WTC11 (cell line): ENCODE data around the gene ALCAM. TPM values are rescaled to one million over a fixed set of nuclear protein-coding genes. Genes with fewer than 3 reads are reported as not detected.

Source experiments
- ATAC-seq: fragments of 200-7000 bp; cut with Tn5 transposase; 2 replicates; pipeline ENCODE4 v1.10.0; 2021; ENCODE audit warnings: mild to moderate bottlenecking, moderate library complexity
- CTCF ChIA-PET: fragments of 300-600 bp; sonication (Branson Sonifier 250); formaldehyde crosslinking; loops from one replicate; lab custom pipeline; 2021; ENCODE audit warnings: antibody characterized with exemption; lab: Charles Lee
- POLR2A ChIA-PET: fragments of 350-600 bp; sonication (Branson Sonifier 250); formaldehyde crosslinking; loops from one replicate; lab custom pipeline; 2021; ENCODE audit warnings: antibody characterized with exemption; lab: Charles Lee
- DNase-seq: peaks from one replicate; pipeline ENCODE4 v3.0.0; 2021; ENCODE audit warnings: low spot score
- H3K27ac Mint-ChIP-seq: 2 replicates; pipeline ENCODE4 v1.8.0; 2021; ENCODE audit warnings: mixed read lengths
- H3K27me3 Mint-ChIP-seq: 2 replicates; pipeline ENCODE4 v1.8.0; 2021; ENCODE audit warnings: low read depth, mild to moderate bottlenecking, moderate library complexity, mixed read lengths
- H3K36me3 Mint-ChIP-seq: 2 replicates; pipeline ENCODE4 v1.8.0; 2021; ENCODE audit warnings: mixed read lengths
- H3K4me1 Mint-ChIP-seq: 2 replicates; pipeline ENCODE4 v1.8.0; 2022; ENCODE audit warnings: mixed read lengths
- H3K4me3 Mint-ChIP-seq: 2 replicates; pipeline ENCODE4 v1.8.0; 2021; ENCODE audit warnings: mild to moderate bottlenecking, moderate library complexity, mixed read lengths
- H3K9me3 Mint-ChIP-seq: 2 replicates; pipeline ENCODE4 v1.8.0; 2021; ENCODE audit warnings: mixed read lengths
- CBFB ChIP-seq: sonication (generic); formaldehyde crosslinking; IDR thresholded peaks from 2 replicates; pipeline ENCODE4 v1.8.1; 2022; ENCODE audit warnings: mild to moderate bottlenecking, low read depth, missing genetic modification reagents
- ETV6 ChIP-seq: sonication (generic); formaldehyde crosslinking; IDR thresholded peaks from 2 replicates; pipeline ENCODE4 v1.8.1; 2022; ENCODE audit warnings: mild to moderate bottlenecking, missing genetic modification reagents
- GTF2I ChIP-seq: fragments of 250-450 bp; sonication (Bioruptor Pico); conservative IDR thresholded peaks from 2 replicates; pipeline ENCODE4 v1.4.0; 2021; ENCODE audit warnings: mild to moderate bottlenecking
- HMGA2 ChIP-seq: fragments of 250-450 bp; sonication (Bioruptor Pico); IDR thresholded peaks from 2 replicates; pipeline ENCODE4 v1.4.0; 2021; ENCODE audit warnings: mild to moderate bottlenecking, moderate library complexity
- NFYB ChIP-seq: sonication (generic); formaldehyde crosslinking; conservative IDR thresholded peaks from 2 replicates; pipeline ENCODE4 v1.8.0; 2022; ENCODE audit warnings: low read depth, missing genetic modification reagents
- NR3C1 ChIP-seq: sonication (generic); formaldehyde crosslinking; conservative IDR thresholded peaks from 2 replicates; pipeline ENCODE4 v1.8.1; 2023; ENCODE audit warnings: low read depth, mild to moderate bottlenecking, missing genetic modification reagents
- TCF7 ChIP-seq: sonication (generic); formaldehyde crosslinking; IDR thresholded peaks from 2 replicates; pipeline ENCODE4 v1.8.0; 2022; ENCODE audit warnings: mild to moderate bottlenecking, low read depth, missing genetic modification reagents, moderate library complexity
- ZNF232 ChIP-seq: sonication (generic); formaldehyde crosslinking; IDR thresholded peaks from 2 replicates; pipeline ENCODE4 v1.8.0; 2022; ENCODE audit warnings: mild to moderate bottlenecking, missing genetic modification reagents
- total RNA-seq: library from RNA; stranded (reverse); gene quantifications from 3 replicates; pipeline ENCODE4 v1.2.3, GENCODE V29; 2021
- TF ChIP-seq, protein P1 (sequence below): sonication (generic); formaldehyde crosslinking; IDR thresholded peaks from 2 replicates; pipeline ENCODE4 v1.8.1; 2023; ENCODE audit warnings: mild to moderate bottlenecking, missing genetic modification reagents
- TF ChIP-seq, protein P2 (sequence below): fragments of 250-450 bp; sonication (Bioruptor Pico); IDR thresholded peaks from 2 replicates; pipeline ENCODE4 v1.9.0; 2021; ENCODE audit warnings: mild to moderate bottlenecking
- TF ChIP-seq, protein P3 (sequence below): sonication (generic); formaldehyde crosslinking; IDR thresholded peaks from 2 replicates; pipeline ENCODE4 v1.8.1; 2022; ENCODE audit warnings: low read depth, mild to moderate bottlenecking, moderate library complexity, missing genetic modification reagents, borderline replicate concordance
- TF ChIP-seq, protein P4 (sequence below): sonication (generic); formaldehyde crosslinking; IDR thresholded peaks from 2 replicates; pipeline ENCODE4 v1.8.0; 2022; ENCODE audit warnings: mild to moderate bottlenecking, missing genetic modification reagents
- TF ChIP-seq, protein P5 (sequence below): sonication (generic); formaldehyde crosslinking; IDR thresholded peaks from 2 replicates; pipeline ENCODE4 v1.8.0; 2023; ENCODE audit warnings: mild to moderate bottlenecking, missing genetic modification reagents
- TF ChIP-seq, protein P6 (sequence below): fragments of 250-450 bp; sonication (Bioruptor Pico); conservative IDR thresholded peaks from 2 replicates; pipeline ENCODE4 v1.9.0; 2021; ENCODE audit warnings: mild to moderate bottlenecking
- TF ChIP-seq, protein P7 (sequence below): sonication (generic); formaldehyde crosslinking; IDR thresholded peaks from 2 replicates; pipeline ENCODE4 v1.8.1; 2022; ENCODE audit warnings: low read depth, missing genetic modification reagents, borderline replicate concordance
- TF ChIP-seq, protein P8 (sequence below): fragments of 250-450 bp; sonication (Bioruptor Pico); IDR thresholded peaks from 2 replicates; pipeline ENCODE4 v1.9.0; 2021; ENCODE audit warnings: mild to moderate bottlenecking, borderline replicate concordance

The ALCAM gene
- total RNA-seq, 1 experiment from 2014 or later: 30.7 TPM

DNA sequence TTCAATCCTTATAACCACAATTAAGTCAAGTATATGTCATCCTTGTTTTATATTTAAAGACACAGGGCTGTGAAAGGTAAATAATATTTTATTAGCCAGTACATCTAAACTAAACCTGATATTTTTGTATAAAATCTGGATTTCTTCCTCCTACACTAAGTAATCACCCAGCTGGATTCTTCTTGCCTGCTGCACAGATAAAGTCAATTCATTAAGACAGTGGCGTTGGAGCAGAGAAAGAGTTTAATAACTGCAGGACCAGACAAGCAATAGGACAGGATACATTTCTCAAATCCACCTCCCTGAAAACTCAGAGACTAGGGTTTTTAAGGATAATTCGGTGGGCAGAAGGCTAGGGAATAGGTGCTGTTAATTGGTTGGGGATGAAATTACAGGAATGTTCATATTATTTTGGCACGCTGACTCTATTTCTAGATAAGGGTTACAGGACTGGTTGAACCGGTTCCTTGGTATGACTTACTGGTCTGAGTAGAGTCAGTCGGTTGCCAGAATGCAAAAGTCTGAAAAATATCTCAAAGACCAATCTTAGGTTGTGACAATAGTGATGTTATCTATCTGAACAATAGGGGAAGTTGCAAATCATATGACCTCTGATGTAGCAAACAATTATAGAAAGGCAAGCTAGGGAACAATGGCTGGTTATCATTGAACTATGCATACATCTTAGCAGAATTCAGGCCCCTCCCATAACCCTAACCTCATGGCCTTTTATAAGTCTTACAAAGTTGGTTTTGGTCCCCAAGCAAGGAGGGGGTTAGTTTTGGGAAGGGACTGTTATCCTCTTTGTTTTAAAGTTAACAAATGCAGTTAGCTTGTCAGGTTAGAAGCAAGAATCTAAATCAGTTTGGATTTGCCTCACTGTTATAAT is 244.8 kb downstream of the ALCAM start:
- ChIA-PET CTCF (no interaction called here), POLR2A (no interaction called here)
- ATAC-seq: no peak
- Mint-ChIP-seq H3K27me3 (no peaks in the 10 kb centered on the region), H3K4me3 (no peak overlapping the region), H3K27ac (no peak overlapping the region), H3K36me3 (0 out of 2 replicates have a peak, but pooled peaks cover 3% of the 10 kb centered on the region), H3K9me3 (peaks cover 4% of the 10 kb centered on the region; the same call in 1 of the 2 replicates), H3K4me1 (peaks cover 24% of the 10 kb centered on the region)
- no peak for DNase-seq
- TF ChIP-seq ZNF232 (CRISPR knock-in tag): no peak
- TF ChIP-seq, protein P1, sequence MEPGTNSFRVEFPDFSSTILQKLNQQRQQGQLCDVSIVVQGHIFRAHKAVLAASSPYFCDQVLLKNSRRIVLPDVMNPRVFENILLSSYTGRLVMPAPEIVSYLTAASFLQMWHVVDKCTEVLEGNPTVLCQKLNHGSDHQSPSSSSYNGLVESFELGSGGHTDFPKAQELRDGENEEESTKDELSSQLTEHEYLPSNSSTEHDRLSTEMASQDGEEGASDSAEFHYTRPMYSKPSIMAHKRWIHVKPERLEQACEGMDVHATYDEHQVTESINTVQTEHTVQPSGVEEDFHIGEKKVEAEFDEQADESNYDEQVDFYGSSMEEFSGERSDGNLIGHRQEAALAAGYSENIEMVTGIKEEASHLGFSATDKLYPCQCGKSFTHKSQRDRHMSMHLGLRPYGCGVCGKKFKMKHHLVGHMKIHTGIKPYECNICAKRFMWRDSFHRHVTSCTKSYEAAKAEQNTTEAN (CRISPR knock-in tag): no peak
- TF ChIP-seq, protein P2, sequence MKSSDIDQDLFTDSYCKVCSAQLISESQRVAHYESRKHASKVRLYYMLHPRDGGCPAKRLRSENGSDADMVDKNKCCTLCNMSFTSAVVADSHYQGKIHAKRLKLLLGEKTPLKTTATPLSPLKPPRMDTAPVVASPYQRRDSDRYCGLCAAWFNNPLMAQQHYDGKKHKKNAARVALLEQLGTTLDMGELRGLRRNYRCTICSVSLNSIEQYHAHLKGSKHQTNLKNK (CRISPR knock-in tag): no peak

DNA sequence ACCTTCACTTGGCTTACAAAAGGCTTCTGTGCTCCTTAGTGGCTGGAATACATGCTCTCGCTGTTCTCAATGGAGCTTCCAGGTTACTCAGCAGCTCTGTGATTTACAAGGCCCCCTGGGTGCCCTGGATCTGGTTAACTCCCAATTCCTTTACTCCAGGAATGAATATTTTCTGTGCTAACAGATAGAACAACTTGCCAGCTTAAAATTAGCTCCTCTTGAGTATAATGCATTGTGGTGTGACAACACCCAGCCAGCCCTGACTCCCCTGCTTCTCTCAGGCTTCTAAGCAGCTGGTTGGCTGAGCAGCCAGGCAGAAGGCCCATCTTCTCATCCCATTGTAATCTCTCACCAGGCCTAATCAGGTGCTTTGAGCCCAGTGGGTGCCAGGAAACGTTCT is 246.4 kb downstream of the ALCAM start:
- Mint-ChIP-seq H3K4me1 (peaks cover 24% of the 10 kb centered on the region), H3K4me3 (no peak overlapping the region), H3K27me3 (no peaks in the 10 kb centered on the region), H3K9me3 (no peaks in the 10 kb centered on the region), H3K27ac (no peak overlapping the region), H3K36me3 (no peaks in the 10 kb centered on the region)
- POLR2A ChIA-PET: no interaction called here
- CTCF ChIA-PET: no interaction called here
- ATAC-seq: peak; percentile 81
- no peak for DNase-seq
- no peak for TF ChIP-seq HMGA2
- TF ChIP-seq, protein P3, sequence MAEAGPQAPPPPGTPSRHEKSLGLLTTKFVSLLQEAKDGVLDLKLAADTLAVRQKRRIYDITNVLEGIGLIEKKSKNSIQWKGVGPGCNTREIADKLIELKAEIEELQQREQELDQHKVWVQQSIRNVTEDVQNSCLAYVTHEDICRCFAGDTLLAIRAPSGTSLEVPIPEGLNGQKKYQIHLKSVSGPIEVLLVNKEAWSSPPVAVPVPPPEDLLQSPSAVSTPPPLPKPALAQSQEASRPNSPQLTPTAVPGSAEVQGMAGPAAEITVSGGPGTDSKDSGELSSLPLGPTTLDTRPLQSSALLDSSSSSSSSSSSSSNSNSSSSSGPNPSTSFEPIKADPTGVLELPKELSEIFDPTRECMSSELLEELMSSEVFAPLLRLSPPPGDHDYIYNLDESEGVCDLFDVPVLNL (CRISPR knock-in tag): no peak
- TF ChIP-seq GTF2I: no peak
- TF ChIP-seq CBFB (CRISPR knock-in tag): no peak
- TF ChIP-seq, protein P4, sequence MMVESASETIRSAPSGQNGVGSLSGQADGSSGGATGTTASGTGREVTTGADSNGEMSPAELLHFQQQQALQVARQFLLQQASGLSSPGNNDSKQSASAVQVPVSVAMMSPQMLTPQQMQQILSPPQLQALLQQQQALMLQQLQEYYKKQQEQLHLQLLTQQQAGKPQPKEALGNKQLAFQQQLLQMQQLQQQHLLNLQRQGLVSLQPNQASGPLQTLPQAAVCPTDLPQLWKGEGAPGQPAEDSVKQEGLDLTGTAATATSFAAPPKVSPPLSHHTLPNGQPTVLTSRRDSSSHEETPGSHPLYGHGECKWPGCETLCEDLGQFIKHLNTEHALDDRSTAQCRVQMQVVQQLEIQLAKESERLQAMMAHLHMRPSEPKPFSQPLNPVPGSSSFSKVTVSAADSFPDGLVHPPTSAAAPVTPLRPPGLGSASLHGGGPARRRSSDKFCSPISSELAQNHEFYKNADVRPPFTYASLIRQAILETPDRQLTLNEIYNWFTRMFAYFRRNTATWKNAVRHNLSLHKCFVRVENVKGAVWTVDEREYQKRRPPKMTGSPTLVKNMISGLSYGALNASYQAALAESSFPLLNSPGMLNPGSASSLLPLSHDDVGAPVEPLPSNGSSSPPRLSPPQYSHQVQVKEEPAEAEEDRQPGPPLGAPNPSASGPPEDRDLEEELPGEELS: no peak
- TF ChIP-seq, protein P5, sequence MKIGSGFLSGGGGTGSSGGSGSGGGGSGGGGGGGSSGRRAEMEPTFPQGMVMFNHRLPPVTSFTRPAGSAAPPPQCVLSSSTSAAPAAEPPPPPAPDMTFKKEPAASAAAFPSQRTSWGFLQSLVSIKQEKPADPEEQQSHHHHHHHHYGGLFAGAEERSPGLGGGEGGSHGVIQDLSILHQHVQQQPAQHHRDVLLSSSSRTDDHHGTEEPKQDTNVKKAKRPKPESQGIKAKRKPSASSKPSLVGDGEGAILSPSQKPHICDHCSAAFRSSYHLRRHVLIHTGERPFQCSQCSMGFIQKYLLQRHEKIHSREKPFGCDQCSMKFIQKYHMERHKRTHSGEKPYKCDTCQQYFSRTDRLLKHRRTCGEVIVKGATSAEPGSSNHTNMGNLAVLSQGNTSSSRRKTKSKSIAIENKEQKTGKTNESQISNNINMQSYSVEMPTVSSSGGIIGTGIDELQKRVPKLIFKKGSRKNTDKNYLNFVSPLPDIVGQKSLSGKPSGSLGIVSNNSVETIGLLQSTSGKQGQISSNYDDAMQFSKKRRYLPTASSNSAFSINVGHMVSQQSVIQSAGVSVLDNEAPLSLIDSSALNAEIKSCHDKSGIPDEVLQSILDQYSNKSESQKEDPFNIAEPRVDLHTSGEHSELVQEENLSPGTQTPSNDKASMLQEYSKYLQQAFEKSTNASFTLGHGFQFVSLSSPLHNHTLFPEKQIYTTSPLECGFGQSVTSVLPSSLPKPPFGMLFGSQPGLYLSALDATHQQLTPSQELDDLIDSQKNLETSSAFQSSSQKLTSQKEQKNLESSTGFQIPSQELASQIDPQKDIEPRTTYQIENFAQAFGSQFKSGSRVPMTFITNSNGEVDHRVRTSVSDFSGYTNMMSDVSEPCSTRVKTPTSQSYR (CRISPR knock-in tag): no peak
- TF ChIP-seq NR3C1 (CRISPR knock-in tag): no peak
- no peak for TF ChIP-seq ETV6 (CRISPR knock-in tag)
- TF ChIP-seq TCF7 (CRISPR knock-in tag): no peak
- TF ChIP-seq, protein P6, sequence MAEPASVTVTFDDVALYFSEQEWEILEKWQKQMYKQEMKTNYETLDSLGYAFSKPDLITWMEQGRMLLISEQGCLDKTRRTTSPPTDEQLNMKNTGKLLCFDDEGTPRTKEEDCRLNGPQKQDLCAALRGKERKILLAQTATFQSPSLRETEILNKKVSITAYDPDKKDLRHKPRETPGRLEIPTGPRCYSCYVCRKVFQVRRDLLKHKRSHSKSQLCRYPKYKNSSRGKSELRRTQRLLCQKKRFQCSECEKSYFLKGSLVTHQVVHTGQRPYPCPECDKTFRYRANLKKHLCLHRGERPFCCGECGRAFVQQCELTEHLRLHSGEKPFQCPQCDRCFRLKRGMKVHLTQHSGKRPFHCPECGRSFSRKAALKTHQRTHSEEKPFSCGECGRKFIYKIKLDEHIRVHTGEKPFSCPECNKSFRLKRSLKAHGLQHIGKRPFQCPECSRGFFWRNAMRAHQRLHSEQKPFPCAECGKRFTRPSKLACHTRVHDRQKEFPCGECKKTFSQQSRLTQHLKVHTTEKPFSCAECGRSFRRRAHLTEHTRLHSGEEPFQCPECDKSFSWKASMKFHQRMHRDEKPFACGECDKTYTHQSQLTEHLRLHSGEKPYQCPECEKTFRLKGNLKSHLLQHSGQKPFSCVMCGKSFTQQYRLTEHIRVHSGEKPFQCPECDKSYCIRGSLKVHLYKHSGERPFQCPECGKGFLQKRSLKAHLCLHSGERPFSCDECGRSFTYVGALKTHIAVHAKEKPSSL (CRISPR knock-in tag): no peak
- TF ChIP-seq, protein P7, sequence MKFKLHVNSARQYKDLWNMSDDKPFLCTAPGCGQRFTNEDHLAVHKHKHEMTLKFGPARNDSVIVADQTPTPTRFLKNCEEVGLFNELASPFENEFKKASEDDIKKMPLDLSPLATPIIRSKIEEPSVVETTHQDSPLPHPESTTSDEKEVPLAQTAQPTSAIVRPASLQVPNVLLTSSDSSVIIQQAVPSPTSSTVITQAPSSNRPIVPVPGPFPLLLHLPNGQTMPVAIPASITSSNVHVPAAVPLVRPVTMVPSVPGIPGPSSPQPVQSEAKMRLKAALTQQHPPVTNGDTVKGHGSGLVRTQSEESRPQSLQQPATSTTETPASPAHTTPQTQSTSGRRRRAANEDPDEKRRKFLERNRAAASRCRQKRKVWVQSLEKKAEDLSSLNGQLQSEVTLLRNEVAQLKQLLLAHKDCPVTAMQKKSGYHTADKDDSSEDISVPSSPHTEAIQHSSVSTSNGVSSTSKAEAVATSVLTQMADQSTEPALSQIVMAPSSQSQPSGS (CRISPR knock-in tag): no peak
- TF ChIP-seq, protein P8, sequence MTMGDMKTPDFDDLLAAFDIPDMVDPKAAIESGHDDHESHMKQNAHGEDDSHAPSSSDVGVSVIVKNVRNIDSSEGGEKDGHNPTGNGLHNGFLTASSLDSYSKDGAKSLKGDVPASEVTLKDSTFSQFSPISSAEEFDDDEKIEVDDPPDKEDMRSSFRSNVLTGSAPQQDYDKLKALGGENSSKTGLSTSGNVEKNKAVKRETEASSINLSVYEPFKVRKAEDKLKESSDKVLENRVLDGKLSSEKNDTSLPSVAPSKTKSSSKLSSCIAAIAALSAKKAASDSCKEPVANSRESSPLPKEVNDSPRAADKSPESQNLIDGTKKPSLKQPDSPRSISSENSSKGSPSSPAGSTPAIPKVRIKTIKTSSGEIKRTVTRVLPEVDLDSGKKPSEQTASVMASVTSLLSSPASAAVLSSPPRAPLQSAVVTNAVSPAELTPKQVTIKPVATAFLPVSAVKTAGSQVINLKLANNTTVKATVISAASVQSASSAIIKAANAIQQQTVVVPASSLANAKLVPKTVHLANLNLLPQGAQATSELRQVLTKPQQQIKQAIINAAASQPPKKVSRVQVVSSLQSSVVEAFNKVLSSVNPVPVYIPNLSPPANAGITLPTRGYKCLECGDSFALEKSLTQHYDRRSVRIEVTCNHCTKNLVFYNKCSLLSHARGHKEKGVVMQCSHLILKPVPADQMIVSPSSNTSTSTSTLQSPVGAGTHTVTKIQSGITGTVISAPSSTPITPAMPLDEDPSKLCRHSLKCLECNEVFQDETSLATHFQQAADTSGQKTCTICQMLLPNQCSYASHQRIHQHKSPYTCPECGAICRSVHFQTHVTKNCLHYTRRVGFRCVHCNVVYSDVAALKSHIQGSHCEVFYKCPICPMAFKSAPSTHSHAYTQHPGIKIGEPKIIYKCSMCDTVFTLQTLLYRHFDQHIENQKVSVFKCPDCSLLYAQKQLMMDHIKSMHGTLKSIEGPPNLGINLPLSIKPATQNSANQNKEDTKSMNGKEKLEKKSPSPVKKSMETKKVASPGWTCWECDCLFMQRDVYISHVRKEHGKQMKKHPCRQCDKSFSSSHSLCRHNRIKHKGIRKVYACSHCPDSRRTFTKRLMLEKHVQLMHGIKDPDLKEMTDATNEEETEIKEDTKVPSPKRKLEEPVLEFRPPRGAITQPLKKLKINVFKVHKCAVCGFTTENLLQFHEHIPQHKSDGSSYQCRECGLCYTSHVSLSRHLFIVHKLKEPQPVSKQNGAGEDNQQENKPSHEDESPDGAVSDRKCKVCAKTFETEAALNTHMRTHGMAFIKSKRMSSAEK: no peak
- no peak for TF ChIP-seq NFYB (CRISPR knock-in tag)
